CD4-positive, CD25-positive, alpha-beta regulatory T cell (primary cell): ENCODE data around the gene KCND2. TPM values are rescaled to one million over a fixed set of nuclear protein-coding genes. Genes with fewer than 3 reads are reported as not detected.

Source experiments
- ATAC-seq, 2 donors: fragments of 150-1000 bp; cut with Tn5 transposase; one replicate each; pipeline ENCODE4 v1.10.0; 2021; ENCODE audit warnings: low read depth in 2 of 2, moderate number of reproducible peaks in 2 of 2, moderate library complexity in 1 of 2
- DNase-seq, 3 donors: peaks; one replicate each; pipeline versions ENCODE4 v3.0.0 to v3.0.0-alpha.2; 2012 to 2022; ENCODE audit warnings: mixed read lengths in 1 of 3
- H3K27ac ChIP-seq: one replicate; pipeline ENCODE4 v1.7.0; 2013; ENCODE audit warnings: mild to moderate bottlenecking, low read length; ENCODE audit not compliant: insufficient read depth, poor library complexity, severe bottlenecking
- H3K27me3 ChIP-seq: one replicate; pipeline ENCODE4 v1.7.0; 2013; ENCODE audit warnings: low read length; ENCODE audit not compliant: control insufficient read depth, insufficient read depth
- H3K36me3 ChIP-seq: one replicate; pipeline ENCODE4 v1.7.0; 2013; ENCODE audit warnings: mild to moderate bottlenecking, low read length, moderate library complexity; ENCODE audit not compliant: control insufficient read depth, insufficient read depth
- H3K4me1 ChIP-seq: 2 replicates; pipeline ENCODE4 v1.7.0; 2013; ENCODE audit warnings: mild to moderate bottlenecking, low read length; ENCODE audit not compliant: insufficient read depth, control insufficient read depth, poor library complexity, severe bottlenecking
- H3K4me3 ChIP-seq: one replicate; pipeline ENCODE4 v1.7.0; 2013; ENCODE audit warnings: low read depth, mild to moderate bottlenecking, low read length, moderate library complexity
- H3K9me3 ChIP-seq, 2 experiments: 1 replicate in 1 of 2; 2 replicates in 1 of 2; pipeline ENCODE4 v1.7.0; 2013; ENCODE audit warnings: low read length in 2 of 2, mild to moderate bottlenecking in 1 of 2, moderate library complexity in 1 of 2; ENCODE audit not compliant: control insufficient read depth in 2 of 2
- H3K27ac Mint-ChIP-seq, 3 donors: one replicate each; pipeline ENCODE4 v1.8.0; 2020 to 2022; ENCODE audit warnings: mild to moderate bottlenecking in 3 of 3, mixed read lengths in 3 of 3, moderate library complexity in 2 of 3
- H3K27me3 Mint-ChIP-seq: one replicate; pipeline ENCODE4 v1.8.0; 2022; ENCODE audit warnings: mild to moderate bottlenecking, mixed read lengths
- H3K36me3 Mint-ChIP-seq: one replicate; pipeline ENCODE4 v1.8.0; 2020; ENCODE audit warnings: mixed read lengths
- H3K4me1 Mint-ChIP-seq, 4 donors: one replicate each; pipeline ENCODE4 v1.8.0; 2020 to 2022; ENCODE audit warnings: mixed read lengths in 4 of 4, mild to moderate bottlenecking in 1 of 4
- H3K4me3 Mint-ChIP-seq, 4 donors: one replicate each; pipeline ENCODE4 v1.8.0; 2020 to 2022; ENCODE audit warnings: mild to moderate bottlenecking in 4 of 4, mixed read lengths in 4 of 4, moderate library complexity in 3 of 4
- H3K9me3 Mint-ChIP-seq, 7 donors: one replicate each; pipeline ENCODE4 v1.8.0; 2020 to 2022; ENCODE audit warnings: mixed read lengths in 7 of 7, mild to moderate bottlenecking in 3 of 7, moderate library complexity in 2 of 7
- polyA plus RNA-seq, 4 donors: library from polyadenylated mRNA; unstranded; fragments of 300-500 nt; fragmentation: Illumina TruSeq; gene quantifications; one replicate each; pipeline ENCODE4 v1.2.3, GENCODE V29; 2021
- total RNA-seq: library from RNA; stranded (reverse); gene quantifications from one replicate; pipeline ENCODE4 v1.2.3, GENCODE V29; 2022

KCND2 gene
- total and polyA plus RNA-seq, 5 donors from 2014 or later = not detected

DNA sequence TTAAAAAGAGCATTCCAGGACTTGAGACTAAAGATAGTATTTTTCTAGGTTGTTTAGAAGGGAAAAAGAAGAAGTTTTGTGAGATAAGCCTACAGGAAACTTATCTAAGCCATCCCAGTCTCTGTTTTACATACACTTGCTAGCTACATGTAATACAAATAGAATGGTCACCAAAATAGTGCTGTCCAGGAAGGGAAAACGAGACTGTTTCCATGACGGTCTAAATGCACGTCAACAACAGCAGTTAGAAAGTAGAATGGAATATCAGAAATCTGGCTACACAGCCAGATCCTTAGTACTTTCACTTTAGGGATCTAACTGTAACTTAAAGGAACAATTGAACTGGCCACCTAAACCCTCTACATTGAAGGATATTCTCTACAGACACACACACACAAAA is 467.4 kb downstream of the KCND2 start:
- Mint-ChIP-seq H3K27me3 (no peaks in the 10 kb centered on the region), H3K4me1 (no peaks in the 10 kb centered on the region), H3K4me3 (no peak overlapping the region), H3K36me3 (no peaks in the 10 kb centered on the region), H3K27ac (no peak overlapping the region), H3K9me3 (peaks cover 0 to 4% (median 0%) of the 10 kb centered on the region in 7 donors)
- no peaks in the 10 kb centered on the region for H3K36me3 ChIP-seq
- no peaks in the 10 kb centered on the region for H3K4me1 ChIP-seq
- H3K9me3 ChIP-seq = no peaks in the 10 kb centered on the region
- DNase-seq = no peak
- H3K4me3 ChIP-seq = no peak overlapping the region
- H3K27me3 ChIP-seq = no peaks in the 10 kb centered on the region
- no peak overlapping the region for H3K27ac ChIP-seq
- ATAC-seq = no peak

GRCh38 chr7:120741371-120742042 is 468.5 kb downstream of the KCND2 start:
- Mint-ChIP-seq H3K36me3 (no peaks in the 10 kb centered on the region), H3K4me1 (no peaks in the 10 kb centered on the region), H3K4me3 (no peak overlapping the region), H3K27ac (no peak overlapping the region), H3K27me3 (no peaks in the 10 kb centered on the region), H3K9me3 (peaks cover 0 to 4% (median 0%) of the 10 kb centered on the region in 7 donors)
- Histone ChIP-seq H3K4me3 (no peak overlapping the region), H3K27ac (no peak overlapping the region), H3K36me3 (no peaks in the 10 kb centered on the region), H3K27me3 (no peaks in the 10 kb centered on the region), H3K9me3 (no peaks in the 10 kb centered on the region), H3K4me1 (no peaks in the 10 kb centered on the region)
- ATAC-seq = no peak
- DNase-seq = no peak

GRCh38 chr7:120742372-120742771 is 469.4 kb downstream of the KCND2 start:
- Histone ChIP-seq H3K27me3 (no peaks in the 10 kb centered on the region), H3K36me3 (no peaks in the 10 kb centered on the region), H3K27ac (no peak overlapping the region), H3K4me3 (no peak overlapping the region), H3K9me3 (no peaks in the 10 kb centered on the region), H3K4me1 (no peaks in the 10 kb centered on the region)
- no peak for DNase-seq
- Mint-ChIP-seq H3K36me3 (no peaks in the 10 kb centered on the region), H3K4me1 (no peaks in the 10 kb centered on the region), H3K27ac (no peak overlapping the region), H3K9me3 (peaks cover 0 to 3% (median 0%) of the 10 kb centered on the region in 7 donors), H3K27me3 (no peaks in the 10 kb centered on the region), H3K4me3 (no peak overlapping the region)
- no peak for ATAC-seq

DNA sequence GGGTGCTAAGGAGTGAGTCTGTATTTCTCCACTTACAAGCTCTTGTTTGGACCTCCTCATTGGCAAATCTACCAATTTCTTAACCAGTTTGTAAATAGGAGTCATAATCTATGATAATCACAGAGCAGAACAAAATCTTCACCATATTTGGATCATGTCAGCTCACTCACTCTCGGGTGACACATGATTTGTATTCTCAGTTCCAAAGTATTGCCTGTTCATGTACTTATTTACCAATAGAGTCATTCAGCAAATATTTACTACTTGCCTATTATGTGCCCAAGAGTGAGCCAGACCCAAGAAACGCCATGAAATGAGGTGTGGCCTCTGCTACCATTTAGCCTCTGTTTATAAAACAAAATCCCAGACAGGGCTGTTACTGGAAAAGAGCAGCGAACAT is 470.2 kb downstream of the KCND2 start:
- H3K9me3 Mint-ChIP-seq = peaks cover 0 to 3% (median 0%) of the 10 kb centered on the region in 7 donors
- H3K36me3 Mint-ChIP-seq = no peaks in the 10 kb centered on the region
- Histone ChIP-seq H3K4me3 (no peak overlapping the region), H3K9me3 (no peaks in the 10 kb centered on the region), H3K4me1 (no peaks in the 10 kb centered on the region), H3K27ac (no peak overlapping the region), H3K36me3 (no peaks in the 10 kb centered on the region), H3K27me3 (no peaks in the 10 kb centered on the region)
- no peaks in the 10 kb centered on the region for H3K4me1 Mint-ChIP-seq
- H3K27me3 Mint-ChIP-seq = no peaks in the 10 kb centered on the region
- no peak overlapping the region for H3K27ac Mint-ChIP-seq
- H3K4me3 Mint-ChIP-seq = no peak overlapping the region
- no peak for DNase-seq
- no peak for ATAC-seq

- no peak for ATAC-seq
- H3K4me1 Mint-ChIP-seq = no peaks in the 10 kb centered on the region
- no peaks in the 10 kb centered on the region for H3K9me3 ChIP-seq
- H3K9me3 Mint-ChIP-seq = peaks cover 0 to under 1% (median 0%) of the 10 kb centered on the region in 7 donors
- H3K4me1 ChIP-seq = no peaks in the 10 kb centered on the region
- no peaks in the 10 kb centered on the region for H3K27me3 Mint-ChIP-seq
- no peak overlapping the region for H3K4me3 ChIP-seq
- no peak overlapping the region for H3K27ac Mint-ChIP-seq
- H3K27ac ChIP-seq = no peak overlapping the region
- H3K4me3 Mint-ChIP-seq = no peak overlapping the region
- no peaks in the 10 kb centered on the region for H3K36me3 ChIP-seq
- DNase-seq = no peak
- no peaks in the 10 kb centered on the region for H3K36me3 Mint-ChIP-seq
- H3K27me3 ChIP-seq = no peaks in the 10 kb centered on the region
Measured at GRCh38 chr7:120760050-120760449, 487.1 kb downstream of the KCND2 start.

DNA sequence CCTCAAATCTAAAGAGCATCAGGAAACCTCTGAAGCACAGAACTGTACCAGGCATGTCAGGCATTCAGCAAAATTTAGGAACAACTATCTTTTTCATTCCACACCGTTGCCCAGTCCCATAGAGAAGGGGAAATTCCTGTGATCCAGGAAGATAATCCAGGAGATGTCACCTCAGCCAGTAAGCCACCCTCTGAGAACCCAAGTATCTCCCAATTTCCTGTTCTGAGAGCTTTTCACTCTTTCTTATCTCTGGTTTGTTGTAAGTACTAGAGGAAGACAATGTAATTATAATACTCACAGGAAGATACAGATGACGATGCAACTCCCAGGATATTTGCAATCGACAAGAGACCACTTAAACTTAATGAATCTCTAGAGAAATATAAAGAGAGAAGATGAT is 487.9 kb downstream of the KCND2 start:
- Mint-ChIP-seq H3K27ac (no peak overlapping the region), H3K27me3 (no peaks in the 10 kb centered on the region), H3K4me1 (no peaks in the 10 kb centered on the region), H3K36me3 (no peaks in the 10 kb centered on the region), H3K9me3 (peaks cover 0 to 2% (median 0%) of the 10 kb centered on the region in 7 donors), H3K4me3 (no peak overlapping the region)
- Histone ChIP-seq H3K4me1 (no peaks in the 10 kb centered on the region), H3K27me3 (no peaks in the 10 kb centered on the region), H3K27ac (no peak overlapping the region), H3K4me3 (no peak overlapping the region), H3K36me3 (no peaks in the 10 kb centered on the region), H3K9me3 (no peaks in the 10 kb centered on the region)
- DNase-seq (no peak), ATAC-seq (no peak)

GRCh38 chr7:120770206-120770605 is 497.2 kb downstream of the KCND2 start:
- Mint-ChIP-seq H3K4me1 (no peaks in the 10 kb centered on the region), H3K27me3 (no peaks in the 10 kb centered on the region), H3K4me3 (no peak overlapping the region), H3K9me3 (peaks cover 0 to 3% (median 0%) of the 10 kb centered on the region in 7 donors), H3K27ac (no peak overlapping the region), H3K36me3 (no peaks in the 10 kb centered on the region)
- no peak for DNase-seq
- Histone ChIP-seq H3K4me1 (no peaks in the 10 kb centered on the region), H3K36me3 (no peaks in the 10 kb centered on the region), H3K27me3 (no peaks in the 10 kb centered on the region), H3K9me3 (no peaks in the 10 kb centered on the region), H3K4me3 (no peak overlapping the region), H3K27ac (no peak overlapping the region)
- ATAC-seq = no peak

DNA sequence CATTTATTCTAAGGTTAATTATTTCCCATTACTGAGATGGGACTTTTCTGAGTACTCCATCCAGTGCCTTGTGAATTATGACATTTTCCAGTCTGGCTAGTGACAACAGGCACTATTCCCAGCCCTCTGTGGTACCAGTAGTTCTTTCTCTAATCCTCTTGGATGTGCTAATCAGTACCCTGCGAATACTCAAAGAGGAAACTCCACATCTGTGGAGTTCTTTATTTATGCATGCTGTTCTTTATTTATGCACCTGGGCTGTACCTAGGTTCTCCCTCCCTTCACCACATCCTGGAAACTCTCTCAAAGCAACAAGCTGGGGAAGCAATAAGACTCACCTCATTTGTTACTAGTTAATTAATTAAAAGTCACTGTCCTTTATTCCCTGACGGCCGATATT is 501.5 kb downstream of the KCND2 start:
- ATAC-seq (no peak), DNase-seq (no peak)
- H3K4me3 Mint-ChIP-seq = no peak overlapping the region
- no peaks in the 10 kb centered on the region for H3K36me3 Mint-ChIP-seq
- H3K27ac Mint-ChIP-seq = peak overlapping the region in 1 of 3 donors; percentile 30
- no peaks in the 10 kb centered on the region for H3K27me3 Mint-ChIP-seq
- H3K36me3 ChIP-seq = no peaks in the 10 kb centered on the region
- H3K9me3 Mint-ChIP-seq = peaks cover 0 to 1% (median 0%) of the 10 kb centered on the region in 7 donors
- H3K4me1 Mint-ChIP-seq = no peaks in the 10 kb centered on the region
- no peaks in the 10 kb centered on the region for H3K9me3 ChIP-seq
- no peak overlapping the region for H3K27ac ChIP-seq
- H3K4me3 ChIP-seq = no peak overlapping the region
- H3K4me1 ChIP-seq = no peaks in the 10 kb centered on the region
- no peaks in the 10 kb centered on the region for H3K27me3 ChIP-seq
